T-helper 22 cell (primary cell): ENCODE results near the gene FANCI.

Experiments used
- DNase-seq: peaks from one replicate; pipeline ENCODE4 v3.0.0-alpha.2; 2020; ENCODE audit warnings: low read depth

Gene FANCI

DNA sequence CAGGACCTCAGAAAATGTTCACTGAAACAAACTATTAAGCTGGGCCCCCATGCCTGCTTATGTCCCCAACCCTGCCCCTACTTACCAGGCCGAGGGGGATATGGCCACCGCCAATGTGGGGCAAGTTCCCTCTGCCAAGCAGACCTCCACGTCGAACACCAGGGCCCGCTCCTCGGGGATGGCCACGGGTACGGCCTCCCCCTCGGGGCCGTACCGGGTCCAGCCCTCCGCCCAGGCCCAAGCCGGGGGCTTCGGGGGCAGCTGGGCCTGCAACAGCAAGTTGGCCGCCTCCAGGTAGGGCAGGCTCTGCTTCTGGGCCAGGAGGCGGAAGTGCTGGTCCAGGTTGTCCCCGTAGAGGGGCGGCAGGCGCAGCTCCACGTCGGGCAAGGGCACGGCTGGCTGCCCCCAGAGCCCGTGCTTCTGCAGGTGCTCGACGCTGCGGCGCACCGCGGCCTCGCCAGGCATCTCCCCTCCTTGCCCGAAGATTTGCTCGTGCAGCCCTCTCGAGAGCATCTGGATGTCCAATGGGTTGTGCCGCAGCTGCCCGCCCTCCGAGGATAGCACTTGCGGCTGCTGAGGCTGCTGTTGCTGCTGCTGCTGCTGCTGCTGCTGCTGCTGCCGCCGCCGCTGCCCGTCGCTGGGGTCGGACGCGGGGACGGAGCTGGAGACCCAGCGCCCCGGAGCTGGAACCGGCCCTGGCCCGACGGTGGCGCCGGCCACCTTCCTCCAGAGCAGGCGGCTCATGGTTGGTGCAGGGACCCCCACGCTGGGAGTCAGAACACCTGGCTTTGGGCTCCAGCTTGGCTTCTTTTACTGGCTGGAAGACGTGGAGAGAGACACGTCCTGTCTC, 89.5 kb downstream of the FANCI start:
- no peak for DNase-seq

DNA sequence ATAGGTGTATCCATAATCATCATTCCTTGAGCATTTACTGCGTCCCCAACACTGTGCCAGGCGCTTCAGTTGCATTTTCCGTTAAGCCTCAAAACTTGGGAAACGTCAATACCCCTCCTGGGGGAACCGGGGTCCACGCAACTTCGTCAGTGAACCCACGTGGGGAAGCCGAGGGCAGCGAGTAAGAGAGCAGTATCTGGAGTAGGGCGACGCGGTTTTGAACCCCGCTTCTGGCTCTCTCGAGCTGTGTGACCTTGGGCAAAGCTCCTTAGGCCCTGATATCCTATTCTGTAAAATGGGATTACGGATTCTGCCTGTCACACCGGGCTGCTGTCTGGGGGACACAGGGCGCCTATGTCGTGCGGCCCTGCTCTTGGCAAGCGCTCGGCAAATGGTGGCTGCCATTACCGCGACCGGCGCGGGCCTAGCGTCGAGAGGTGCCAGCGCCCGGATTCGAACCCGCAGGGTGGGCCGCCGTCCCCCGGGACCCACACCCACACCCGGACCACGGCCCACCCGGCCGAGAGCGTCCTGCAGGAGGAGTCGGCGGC, 90.3 kb downstream of the FANCI start:
- DNase-seq, result no peak

DNA sequence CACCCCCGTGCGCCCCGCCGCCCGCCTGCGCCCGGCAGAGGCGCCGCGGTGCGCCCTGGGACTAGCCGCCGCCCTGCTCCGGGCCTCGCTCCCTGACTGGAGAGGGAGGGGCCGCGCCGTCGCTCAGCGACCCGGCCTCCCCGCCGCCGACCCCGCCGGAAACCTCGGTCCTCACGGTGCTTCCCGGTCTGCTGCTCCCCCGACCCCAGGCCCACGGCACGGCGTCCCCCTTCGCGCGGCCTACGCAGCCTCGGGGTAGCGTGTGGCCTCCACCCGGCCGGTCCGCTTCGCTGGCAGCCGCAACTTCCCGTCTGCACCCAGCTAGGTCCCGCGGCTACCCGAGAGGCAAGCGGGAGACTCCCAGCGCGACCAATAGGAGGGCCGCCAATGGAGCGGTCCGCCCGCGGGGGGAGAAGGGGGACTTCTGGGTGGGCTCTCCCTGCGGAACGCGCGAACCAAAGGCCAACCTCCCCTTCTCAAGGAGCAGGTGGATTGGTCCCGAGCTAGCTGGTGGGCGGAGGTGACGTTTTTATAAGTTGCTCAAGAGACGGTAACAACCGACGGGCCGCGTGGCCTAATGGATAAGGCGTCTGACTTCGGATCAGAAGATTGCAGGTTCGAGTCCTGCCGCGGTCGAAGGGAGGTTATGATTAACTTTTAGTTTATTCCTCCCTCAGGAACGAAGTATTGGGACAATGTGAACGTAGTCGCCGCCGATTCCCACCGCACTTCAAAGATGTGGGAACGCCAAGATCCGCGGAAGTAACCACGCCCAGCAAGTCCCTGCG, 90.9 kb downstream of the FANCI start, which contains the start of gene POLG:
TSS of gene POLG (minus strand) at position 315 of the 788 bp plus-strand sequence. CDS start 1,070 bp downstream, outside the sequence.
- peak; percentile 99 for DNase-seq

DNA sequence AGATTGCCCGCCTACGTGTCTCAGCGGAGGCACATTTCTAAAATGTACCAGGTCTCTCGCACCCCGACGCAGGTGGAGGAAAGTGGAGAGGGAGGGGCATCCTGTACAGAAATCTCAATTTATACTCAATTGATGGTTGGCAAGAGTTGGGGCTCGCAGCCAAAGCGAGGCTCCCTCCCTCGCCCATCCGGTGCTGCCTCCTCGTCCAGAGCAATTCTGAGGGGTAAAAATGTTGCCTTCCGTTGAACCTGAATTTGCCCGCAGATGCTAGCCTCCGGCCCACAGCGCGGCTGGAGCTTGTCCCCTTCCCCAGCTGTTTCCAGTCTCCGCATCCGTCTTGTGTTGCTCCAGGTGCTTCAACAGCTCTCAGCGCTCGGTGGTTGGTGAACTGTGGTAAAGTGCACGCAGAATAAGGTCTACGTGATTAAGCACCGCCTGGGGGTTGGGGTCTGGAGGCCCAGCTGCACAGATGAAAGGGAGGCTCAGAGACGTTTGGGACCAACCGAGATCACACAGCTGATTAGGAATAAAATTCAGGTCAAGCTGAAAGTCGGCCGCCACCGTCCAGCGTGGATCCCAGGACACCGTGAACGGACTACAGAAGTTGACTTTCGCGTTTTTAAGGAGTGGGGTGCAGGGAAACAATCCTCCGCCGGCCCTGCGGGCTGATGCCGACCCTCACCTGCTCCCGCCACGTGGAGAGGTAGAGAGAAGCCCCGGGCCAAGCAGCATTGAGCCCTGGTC, 91.7 kb downstream of the FANCI start:
- DNase-seq, result peak; percentile 20

DNA sequence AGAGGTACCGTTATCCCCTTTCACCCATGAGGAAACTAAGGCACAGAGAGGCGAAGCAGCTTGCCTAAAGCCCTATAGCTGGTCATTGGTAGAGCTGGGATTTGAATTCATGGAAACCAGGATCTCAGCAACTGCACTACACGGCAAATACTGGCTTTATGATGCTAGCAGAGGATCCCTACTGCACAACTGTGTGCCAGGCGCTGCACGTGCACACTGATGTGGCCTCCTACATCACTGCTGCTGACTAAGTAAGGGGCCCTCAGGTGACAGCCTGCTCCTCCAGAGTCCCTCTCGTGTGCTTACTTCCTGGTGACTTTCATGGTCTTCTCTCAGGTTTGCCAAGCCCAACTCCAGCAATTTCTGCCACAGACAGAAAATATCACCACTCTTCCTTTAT, 94.3 kb downstream of the FANCI start:
- DNase-seq, result no peak

DNA sequence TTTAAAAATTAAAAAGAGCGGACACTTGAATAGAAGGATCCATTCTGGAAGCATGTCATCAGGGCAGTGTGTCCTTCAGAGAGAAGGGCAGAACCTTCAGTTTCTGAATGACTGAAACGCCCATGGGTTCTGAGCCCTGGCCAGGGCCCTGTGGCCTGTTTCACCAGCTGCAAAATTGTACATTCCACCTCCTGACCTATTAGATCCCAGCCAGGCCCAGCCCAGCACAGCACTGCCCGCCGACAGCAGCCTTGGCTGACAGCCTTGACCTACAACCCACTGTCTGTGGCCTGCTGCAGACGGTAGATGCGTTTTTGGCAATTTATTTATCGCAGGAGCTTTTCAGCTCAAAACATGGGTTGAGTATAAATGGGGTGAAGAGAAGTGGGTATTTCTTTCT, 96.8 kb downstream of the FANCI start:
- DNase-seq, result no peak

DNA sequence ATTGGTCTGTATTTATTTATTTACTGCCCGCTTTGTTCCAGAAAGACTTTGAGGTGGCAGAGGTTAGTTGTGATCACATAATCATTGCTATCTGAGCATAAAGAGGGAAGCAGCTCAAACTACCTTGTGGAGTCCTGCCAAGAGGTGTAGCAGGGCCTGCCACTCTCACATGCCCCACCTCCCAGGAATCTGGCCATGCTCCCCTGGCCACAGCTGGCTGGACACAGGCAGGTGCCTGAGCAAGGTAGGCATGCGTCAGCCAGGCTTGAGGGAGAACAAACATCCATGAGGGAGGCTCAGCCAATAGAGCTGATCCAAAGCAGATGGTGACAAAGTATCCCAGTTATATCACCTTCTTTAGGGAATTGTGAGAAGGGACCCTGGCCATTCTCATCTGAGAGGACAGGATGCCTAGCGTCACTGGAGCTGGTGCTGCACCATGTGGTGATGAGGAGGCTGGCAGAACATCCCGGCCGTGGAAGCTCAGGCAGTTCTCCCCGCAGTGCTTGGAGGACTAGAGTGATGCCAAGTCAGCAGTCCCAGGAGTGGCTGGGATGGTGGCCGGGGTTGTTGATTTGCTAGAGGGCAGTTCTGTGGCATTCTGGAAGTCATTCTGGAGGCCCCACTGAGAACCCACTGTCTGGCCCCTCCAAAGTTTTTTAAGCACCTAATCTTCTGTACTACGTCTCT, 97.7 kb downstream of the FANCI start:
- no peak for DNase-seq

DNA sequence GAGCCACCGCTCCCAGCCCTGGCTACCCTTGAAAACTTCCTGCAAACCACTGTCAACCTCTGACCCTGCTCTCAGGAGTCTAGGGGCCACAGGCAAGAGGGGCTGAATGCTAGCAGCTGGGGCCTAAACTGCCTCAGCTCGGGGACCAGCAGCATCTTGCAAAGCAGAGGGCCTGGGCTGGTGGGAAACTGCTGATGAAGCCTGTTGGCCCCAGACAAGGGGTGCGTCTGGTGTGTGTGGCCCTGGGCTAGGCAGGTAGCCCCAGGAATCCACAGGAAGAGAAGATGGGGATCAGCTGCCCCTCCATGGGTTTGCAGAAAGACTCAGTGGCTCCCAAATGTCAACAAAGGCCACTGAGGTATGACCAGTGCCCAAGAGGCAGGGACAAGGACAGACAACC, 99.1 kb downstream of the FANCI start:
- DNase-seq, result no peak

DNA sequence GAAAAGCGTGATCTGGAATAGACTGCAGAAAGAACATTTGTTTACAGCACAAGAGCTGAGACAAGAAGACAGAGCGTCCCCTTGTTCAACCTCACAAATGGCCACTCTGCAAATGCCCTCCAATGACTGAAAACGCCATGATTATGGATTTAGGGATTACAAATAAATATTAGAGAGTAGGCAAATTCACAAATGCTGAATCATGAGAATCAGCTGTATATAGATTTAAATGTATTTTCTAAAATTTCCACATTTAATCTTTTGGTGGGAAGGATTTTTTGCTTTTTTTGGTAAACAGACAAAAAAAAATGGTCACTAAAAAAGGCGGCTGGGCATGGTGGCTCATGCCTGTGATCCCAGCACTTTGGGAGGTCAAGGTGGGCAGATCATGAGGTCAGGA, 101.5 kb downstream of the FANCI start:
- DNase-seq, result no peak

DNA sequence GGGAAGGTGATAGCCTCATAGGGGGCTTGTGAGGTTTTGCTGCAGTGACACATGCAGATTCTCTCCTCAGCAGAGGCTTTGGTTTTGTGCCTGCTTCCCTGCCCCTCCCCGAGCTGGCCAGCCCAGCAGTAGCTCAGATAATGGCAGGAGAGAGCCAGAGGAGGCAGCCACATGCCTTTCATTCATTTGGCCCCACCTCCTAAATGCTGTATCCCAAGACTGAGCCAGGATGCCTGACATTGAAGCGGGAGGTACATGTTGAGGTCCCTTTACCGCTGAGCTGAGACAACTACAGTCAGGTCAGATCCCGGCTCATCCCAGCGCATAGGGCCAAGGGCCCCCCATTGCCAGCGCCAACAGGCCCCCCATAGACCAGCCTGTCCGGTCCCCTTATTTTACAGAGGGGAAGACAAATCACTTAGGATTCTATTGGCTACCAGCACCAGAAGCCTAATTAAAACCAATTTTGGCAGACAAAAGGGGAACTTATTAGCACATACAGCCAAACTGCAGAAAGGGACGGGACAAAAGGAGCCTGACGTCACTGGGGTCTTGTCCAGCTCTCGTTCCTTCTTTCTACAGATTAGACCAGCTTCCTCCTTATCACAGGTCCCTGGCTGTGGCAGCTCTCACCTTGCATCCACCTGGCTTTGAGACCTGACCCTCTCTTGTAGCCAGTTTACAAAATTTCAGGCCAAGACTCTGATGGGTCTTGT, 102.9 kb downstream of the FANCI start:
- DNase-seq, result no peak

DNA sequence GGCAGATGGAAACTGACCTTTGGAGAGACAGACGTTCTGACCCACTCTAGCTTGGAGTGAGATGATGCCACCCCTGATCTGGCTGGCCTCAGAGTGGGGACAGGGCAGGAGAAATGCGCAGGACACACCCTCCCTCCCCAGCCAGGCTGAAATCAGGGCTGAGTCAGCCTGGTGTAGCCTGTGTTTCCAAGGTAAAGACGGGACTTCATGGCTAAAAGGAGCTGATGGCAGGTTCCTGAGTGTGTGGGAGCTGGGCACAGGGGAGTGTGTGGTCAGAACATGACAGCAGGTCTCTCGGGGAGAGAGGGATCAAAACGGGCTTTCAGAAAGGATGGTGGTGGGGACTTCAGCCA, 105.4 kb downstream of the FANCI start:
- no peak for DNase-seq

DNA sequence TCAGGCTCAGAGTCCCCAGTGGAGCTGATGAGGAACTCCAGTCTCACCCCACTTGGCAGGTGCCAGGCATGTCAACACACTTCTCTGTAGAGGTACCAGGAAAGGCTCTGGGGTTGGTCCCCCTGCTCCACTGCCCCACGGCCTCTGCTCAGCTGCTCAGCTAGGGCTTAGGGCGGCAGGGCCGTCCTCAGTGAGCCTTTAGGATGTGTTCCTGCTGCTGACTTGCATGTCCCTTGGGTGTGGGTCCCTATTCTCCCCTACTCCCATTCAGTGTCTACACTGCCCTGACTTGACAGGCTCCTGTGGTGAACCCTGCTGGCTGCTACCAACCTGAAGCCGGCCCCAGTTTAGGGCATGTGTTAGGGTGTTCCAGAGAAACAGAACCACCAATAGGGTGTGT, 108.7 kb downstream of the FANCI start:
- no peak for DNase-seq

DNA sequence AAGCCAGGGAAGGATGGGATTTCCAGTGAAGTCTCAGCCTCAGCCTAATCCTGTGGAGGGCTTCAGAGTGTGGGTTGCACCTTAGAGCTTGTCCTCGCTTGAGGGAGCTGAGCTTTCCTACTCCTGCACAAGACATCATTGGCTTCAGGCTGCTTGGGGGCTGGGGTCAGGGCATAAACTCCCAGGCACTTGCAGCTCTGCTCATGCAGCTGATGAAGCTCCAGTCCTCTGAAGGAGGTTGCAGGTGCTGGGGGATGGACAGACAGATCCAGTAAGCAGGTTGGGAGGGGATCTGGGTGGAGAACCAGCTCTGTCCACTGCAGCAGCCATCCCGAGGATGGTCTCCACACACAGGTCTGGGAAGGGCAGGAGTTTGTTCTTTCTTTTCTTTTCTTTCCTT, 110.2 kb downstream of the FANCI start:
- DNase-seq, result no peak

DNA sequence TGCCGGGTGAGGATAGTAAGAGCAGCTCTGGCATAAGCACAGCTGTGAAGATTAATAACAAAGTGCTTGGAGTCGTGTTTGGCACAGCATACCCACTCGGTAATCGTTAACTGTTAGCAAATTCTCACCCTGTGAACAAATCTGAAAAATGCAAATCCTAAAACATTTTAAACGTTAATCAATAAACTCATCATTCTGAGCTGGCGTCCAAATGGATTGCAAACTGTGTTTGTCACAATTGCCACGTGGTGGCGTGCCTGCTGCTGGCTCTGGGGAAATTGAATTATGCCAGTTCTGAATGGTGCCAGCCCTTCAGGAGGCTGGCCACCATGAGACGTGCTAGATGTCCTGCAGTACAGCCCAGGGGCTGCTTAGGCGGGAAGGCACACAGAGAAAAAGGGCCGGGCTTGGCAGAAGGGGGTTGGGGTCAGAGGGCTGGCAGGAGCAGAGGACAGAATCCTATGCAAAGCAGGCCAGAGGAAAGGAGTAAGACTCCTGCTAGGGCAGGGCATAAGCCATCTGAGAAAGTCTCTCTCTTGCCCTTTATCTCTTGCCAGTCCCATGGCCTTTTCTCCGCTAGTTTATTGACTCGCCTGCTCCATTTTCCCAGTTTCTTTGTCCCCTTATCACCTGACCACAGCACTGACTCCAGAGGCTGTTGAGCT, 113.0 kb downstream of the FANCI start:
- no peak for DNase-seq

DNA sequence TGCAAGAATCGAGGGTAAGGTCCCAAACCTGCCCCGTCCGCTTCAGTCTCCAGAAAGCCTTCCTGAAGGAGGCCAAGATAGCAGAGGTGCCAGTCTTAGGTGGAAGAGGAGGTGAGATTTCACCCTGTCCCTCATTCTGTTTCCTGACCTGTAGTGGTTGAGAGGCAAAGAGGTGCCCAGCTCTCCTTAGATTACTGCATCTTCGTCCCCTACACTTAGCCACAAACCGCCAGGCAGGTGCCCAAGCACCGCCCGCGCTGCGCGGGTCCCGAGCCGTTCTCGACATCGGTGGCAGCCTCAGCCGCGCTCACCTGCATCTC, 114.6 kb downstream of the FANCI start:
- no peak for DNase-seq

DNA sequence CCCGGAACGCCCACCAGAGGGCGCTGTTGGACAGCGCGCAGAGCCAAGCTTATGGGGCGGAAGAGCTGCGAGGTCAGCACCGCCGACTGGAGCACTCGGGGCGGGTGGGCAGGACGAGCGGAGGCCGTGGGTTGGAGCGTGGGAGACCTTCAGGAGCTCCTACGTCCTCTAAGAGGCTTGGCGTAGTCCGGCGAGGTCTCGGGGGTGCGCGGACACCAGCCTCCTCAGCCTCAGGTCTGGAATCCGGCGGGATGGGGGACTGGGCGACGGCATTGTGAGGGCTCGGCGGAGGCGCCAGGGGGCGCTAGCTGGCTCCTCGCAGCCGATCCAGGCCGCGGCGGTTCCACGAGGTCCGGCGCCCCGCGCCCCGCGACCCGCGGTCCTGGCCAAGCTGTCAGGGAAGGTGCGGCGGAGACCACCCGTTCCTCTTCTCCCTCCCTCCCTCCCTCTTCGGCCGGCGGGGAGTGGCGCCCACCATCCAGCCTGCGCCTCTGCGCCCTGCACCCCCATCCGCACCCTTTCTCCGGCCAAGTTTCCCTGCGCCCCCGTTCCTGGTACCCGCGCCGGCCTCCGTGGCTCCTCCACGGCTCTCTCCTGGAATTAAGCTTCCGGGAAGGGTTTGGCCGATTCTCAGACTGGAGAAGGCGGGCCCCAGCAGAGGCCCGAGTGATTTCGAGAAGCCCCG, 115.1 kb downstream of the FANCI start:
- peak; percentile 47 for DNase-seq

DNA sequence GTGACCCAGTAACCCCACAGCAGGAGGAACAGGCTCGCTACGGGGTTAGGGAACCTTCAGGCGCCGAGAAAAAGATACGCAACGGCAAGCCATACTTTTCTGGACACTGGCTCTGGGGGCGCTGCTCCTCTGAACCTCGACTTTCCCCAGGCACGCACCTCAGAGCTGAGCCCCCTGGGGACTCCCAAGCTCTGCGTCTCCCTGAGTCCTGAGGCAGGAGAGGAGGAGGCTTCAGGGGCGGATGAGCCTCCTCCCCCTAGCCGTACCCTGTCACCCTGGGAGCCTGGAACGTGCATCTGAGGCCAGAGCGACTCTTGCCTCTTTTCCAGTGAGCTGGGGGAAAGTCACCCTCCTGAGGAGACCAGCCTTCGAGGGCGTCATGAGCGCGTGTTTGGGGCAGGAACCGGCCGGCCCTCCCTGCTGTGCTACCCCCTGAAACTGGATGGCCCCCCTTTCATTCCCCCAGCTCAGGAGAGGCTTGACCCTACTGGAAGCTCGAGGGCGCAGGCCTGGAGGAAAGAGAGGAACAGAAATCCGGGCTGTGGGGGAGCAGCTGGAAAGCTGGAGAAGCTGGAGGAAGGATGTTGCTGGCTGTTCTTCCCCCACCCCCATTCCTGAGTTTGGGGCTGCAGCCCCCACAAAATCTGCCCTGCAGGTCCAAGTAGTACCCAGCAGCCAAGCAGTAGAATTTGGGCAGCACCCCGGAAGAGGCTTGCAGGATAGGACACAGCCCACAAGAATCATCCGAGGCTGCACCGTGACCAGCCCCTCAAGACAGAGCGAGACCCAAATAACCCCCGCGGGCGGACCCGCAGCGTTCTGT, 115.9 kb downstream of the FANCI start:
- no peak for DNase-seq

DNA sequence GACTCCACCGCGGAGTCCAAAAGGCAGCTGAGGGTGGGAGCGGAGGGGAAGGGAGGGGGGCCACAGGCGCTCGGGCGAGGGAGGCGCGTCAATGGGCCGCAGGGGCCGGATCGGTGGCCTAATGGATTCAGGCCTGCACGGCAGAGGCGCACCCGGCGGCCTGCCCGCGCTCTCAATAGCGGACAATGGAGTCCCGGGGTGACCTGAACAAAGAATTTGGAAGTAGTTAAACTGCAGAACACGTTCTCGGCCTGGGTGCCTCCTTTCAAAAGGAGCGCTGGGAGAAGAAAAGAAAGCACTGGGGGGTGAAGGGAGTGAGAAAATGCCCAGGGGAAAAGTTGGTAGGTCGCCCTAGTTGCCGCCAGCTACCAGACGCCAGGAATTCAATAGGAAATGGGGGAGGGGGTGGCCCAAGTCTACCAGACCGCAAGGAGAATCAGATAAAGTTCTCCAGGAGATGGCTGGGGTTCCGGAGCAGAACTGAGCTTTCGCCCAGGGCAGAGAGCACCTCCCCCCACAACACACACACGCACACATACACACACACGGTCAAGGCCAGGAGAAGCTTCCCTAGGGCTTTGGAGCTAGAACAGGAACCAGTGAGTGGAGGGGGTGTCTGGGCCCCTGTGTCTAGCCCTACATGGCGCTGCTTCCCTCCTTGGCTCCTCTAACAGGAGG, 116.7 kb downstream of the FANCI start:
- DNase-seq, result no peak
